HG02885 (cell line): ENCODE data around the gene GVQW3.
"Not testable (repeated sequence)": the region's sequence is repeated elsewhere in the genome, so short reads cannot be mapped to it uniquely, and the experiment has no call there.

Experiments
- ATAC-seq: cut with Tn5 transposase; IDR thresholded peaks from one replicate; pipeline ENCODE4 v1.9.1; 2021; ENCODE audit warnings: mild to moderate bottlenecking; ENCODE audit not compliant: unreplicated experiment, poor library complexity

GVQW3 gene

GRCh38 chr11:76382209-76382608 lies 1.1 kb downstream of the GVQW3 start:
- no peak for ATAC-seq

GRCh38 chr11:76385903-76386302 lies 4.8 kb downstream of the GVQW3 start:
- ATAC-seq, result no peak

GRCh38 chr11:76388408-76388807 lies 7.3 kb downstream of the GVQW3 start:
- no peak for ATAC-seq

GRCh38 chr11:76391021-76391420 lies 9.9 kb downstream of the GVQW3 start:
- ATAC-seq, result no peak

GRCh38 chr11:76391811-76392475 lies 10.8 kb downstream of the GVQW3 start:
- no peak for ATAC-seq

- ATAC-seq, result no peak
Observed at GRCh38 chr11:76392870-76393269, 11.7 kb downstream of the GVQW3 start.

- no peak for ATAC-seq
Observed at GRCh38 chr11:76394411-76394810, 13.3 kb downstream of the GVQW3 start.

- no peak for ATAC-seq
Observed at GRCh38 chr11:76395296-76395695, 14.2 kb downstream of the GVQW3 start.

GRCh38 chr11:76397383-76397782 lies 16.3 kb downstream of the GVQW3 start:
- no peak for ATAC-seq

GRCh38 chr11:76400967-76401366 lies 19.8 kb downstream of the GVQW3 start:
- no peak for ATAC-seq

- not testable (repeated sequence) for ATAC-seq
Observed at GRCh38 chr11:76401484-76401883, 20.4 kb downstream of the GVQW3 start.

GRCh38 chr11:76406359-76406758 lies 25.2 kb downstream of the GVQW3 start:
- no peak for ATAC-seq

- no peak for ATAC-seq
Observed at GRCh38 chr11:76408171-76408965, 27.2 kb downstream of the GVQW3 start.

GRCh38 chr11:76410851-76411357 lies 29.8 kb downstream of the GVQW3 start:
- no peak for ATAC-seq

GRCh38 chr11:76415073-76415472 lies 34.0 kb downstream of the GVQW3 start:
- no peak for ATAC-seq

- no peak for ATAC-seq
Observed at GRCh38 chr11:76419896-76420295, 38.8 kb downstream of the GVQW3 start.

GRCh38 chr11:76424379-76424778 lies 43.3 kb downstream of the GVQW3 start:
- peak; percentile 69 for ATAC-seq

GRCh38 chr11:76424891-76425290 lies 43.8 kb downstream of the GVQW3 start:
- ATAC-seq, result peak; percentile 18

- no peak for ATAC-seq
Observed at GRCh38 chr11:76426660-76427059, 45.5 kb downstream of the GVQW3 start.

- no peak for ATAC-seq
Observed at GRCh38 chr11:76436020-76436419, 54.9 kb downstream of the GVQW3 start.

GRCh38 chr11:76443268-76443980 lies 62.3 kb downstream of the GVQW3 start:
- ATAC-seq, result no peak
